ENCODE measurements around the gene SSTR4. TPM values are rescaled to one million over a fixed set of nuclear protein-coding genes. Genes with fewer than 3 reads are reported as not detected.

The SSTR4 gene
- total RNA-seq, 2 donors from 2014 or later = not detected

GRCh38 chr20:23028392-23028791 lies 6.7 kb upstream of the SSTR4 start:
- Histone ChIP-seq H3K27ac (no peak overlapping the region), H3K9me3 (no peaks in the 10 kb centered on the region), H3K4me1 (no peaks in the 10 kb centered on the region), H3K27me3 (no peaks in the 10 kb centered on the region), H3K9ac (ENCODE audit: low read depth in 2 of 2, low read length in 2 of 2) (no peak overlapping the region), H3K4me3 (no peak overlapping the region), H3K36me3 (no peaks in the 10 kb centered on the region)
- DNase-seq = no peak
- intact Hi-C loops (cut with DNase I) = no loop called here
- no peak for TF ChIP-seq CTCF (IDR thresholded peaks at IDR 0.05)

GRCh38 chr20:23029324-23029723 lies 5.8 kb upstream of the SSTR4 start:
- Histone ChIP-seq H3K27ac (no peak overlapping the region), H3K4me1 (no peaks in the 10 kb centered on the region), H3K9ac (ENCODE audit: low read depth in 2 of 2, low read length in 2 of 2) (no peak overlapping the region), H3K27me3 (no peaks in the 10 kb centered on the region), H3K9me3 (no peaks in the 10 kb centered on the region), H3K4me3 (no peak overlapping the region), H3K36me3 (no peaks in the 10 kb centered on the region)
- DNase-seq = no peak
- no peak for TF ChIP-seq CTCF (IDR thresholded peaks at IDR 0.05)
- intact Hi-C loops (cut with DNase I) = no loop called here

- no peak for TF ChIP-seq CTCF (IDR thresholded peaks at IDR 0.05)
- intact Hi-C loops (cut with DNase I) = no loop called here
- DNase-seq = no peak
These were observed 3.8 kb upstream of the SSTR4 start for GRCh38 chr20:23031346-23031745.

GRCh38 chr20:23032056-23032749 lies 2.9 kb upstream of the SSTR4 start:
- no peak for TF ChIP-seq CTCF (IDR thresholded peaks at IDR 0.05)
- no peak for DNase-seq
- H3K9ac ChIP-seq (ENCODE audit: low read depth in 2 of 2, low read length in 2 of 2) = no peak overlapping the region
- H3K4me3 ChIP-seq = no peak overlapping the region
- H3K4me1 ChIP-seq = no peaks in the 10 kb centered on the region
- H3K27ac ChIP-seq = no peak overlapping the region
- H3K27me3 ChIP-seq = peaks cover 4% of the 10 kb centered on the region
- H3K9me3 ChIP-seq = no peaks in the 10 kb centered on the region
- intact Hi-C loops (cut with DNase I) = no loop called here
- no peaks in the 10 kb centered on the region for H3K36me3 ChIP-seq

More at GRCh38 chr20:23031346-23031745, 3.8 kb upstream of the SSTR4 start:
- H3K27ac ChIP-seq = no peak overlapping the region
- no peaks in the 10 kb centered on the region for H3K9me3 ChIP-seq
- H3K4me1 ChIP-seq = no peaks in the 10 kb centered on the region
- no peaks in the 10 kb centered on the region for H3K36me3 ChIP-seq
- H3K4me3 ChIP-seq = no peak overlapping the region
- H3K27me3 ChIP-seq = peaks cover 4% of the 10 kb centered on the region
- no peak overlapping the region for H3K9ac ChIP-seq (ENCODE audit: low read depth in 2 of 2, low read length in 2 of 2)

GRCh38 chr20:23032750-23033078 lies 2.4 kb upstream of the SSTR4 start:
- Histone ChIP-seq H3K4me1 (no peaks in the 10 kb centered on the region), H3K36me3 (no peaks in the 10 kb centered on the region), H3K9me3 (no peaks in the 10 kb centered on the region), H3K4me3 (no peak overlapping the region), H3K9ac (ENCODE audit: low read depth in 2 of 2, low read length in 2 of 2) (no peak overlapping the region), H3K27me3 (peaks cover 4% of the 10 kb centered on the region), H3K27ac (no peak overlapping the region)
- no peak for DNase-seq
- intact Hi-C loops (cut with DNase I) = no loop called here
- no peak for TF ChIP-seq CTCF (IDR thresholded peaks at IDR 0.05)

All from colonic mucosa (tissue), 4 donors.